Measurements from ENCODE around the gene CELA3A.
"Not testable (repeated sequence)": the region's sequence is repeated elsewhere in the genome, so short reads cannot be mapped to it uniquely, and the experiment has no call there.

GRCh38 chr1:21985893-21986292 is 15.6 kb upstream of the CELA3A start:
- not testable (repeated sequence) for TF ChIP-seq ZNF674 (CRISPR knock-in tag; IDR thresholded peaks at IDR 0.05; ENCODE audit: low read depth); ZNF33A (CRISPR knock-in tag; IDR thresholded peaks at IDR 0.05; ENCODE audit: borderline replicate concordance); CHD2 (IDR thresholded peaks at IDR 0.05; ENCODE audit: low read depth, low read length); CTCF (CRISPR knock-in tag; IDR thresholded peaks at IDR 0.05); ZNF143 (CRISPR knock-in tag; IDR thresholded peaks at IDR 0.05); ZC3H4 (CRISPR knock-in tag; IDR thresholded peaks at IDR 0.05; ENCODE audit: borderline replicate concordance); POLR2A (IDR thresholded peaks at IDR 0.05; ENCODE audit: insufficient read depth in 1 of 2, low read depth in 2 of 2, low read length in 2 of 2); ZNF264 (CRISPR knock-in tag; IDR thresholded peaks at IDR 0.05)
